Testis (tissue), 3 donors: ENCODE results near the gene LRRTM4. TPM values are rescaled to one million over a fixed set of nuclear protein-coding genes. Genes with fewer than 3 reads are reported as not detected.

Experiments used
- DNase-seq: peaks from one replicate; pipeline ENCODE4 v3.0.0-alpha.2; 2019
- H3K27ac ChIP-seq, 2 donors: fragments of 200-600 bp; sonication (generic); one replicate each; pipeline ENCODE4 v1.5.1; 2019
- H3K27me3 ChIP-seq: fragments of 200-600 bp; sonication (generic); one replicate; pipeline ENCODE4 v1.5.1; 2019
- H3K36me3 ChIP-seq: fragments of 200-600 bp; sonication (generic); one replicate; pipeline ENCODE4 v1.5.1; 2017; ENCODE audit warnings: low read depth; ENCODE audit errors: missing control alignments
- H3K4me1 ChIP-seq: fragments of 200-600 bp; sonication (generic); one replicate; pipeline ENCODE4 v1.5.1; 2019
- H3K4me3 ChIP-seq, 2 donors: fragments of 200-600 bp; sonication (generic); one replicate each; pipeline ENCODE4 v1.5.1; 2017 to 2019
- H3K9me3 ChIP-seq: fragments of 200-600 bp; sonication (generic); one replicate; pipeline ENCODE4 v1.5.1; 2017
- POLR2A ChIP-seq: fragments of 450-650 bp; IDR thresholded peaks from one replicate; pipeline ENCODE4 v1.6.1; 2017; ENCODE audit warnings: antibody characterized with exemption, mild to moderate bottlenecking, moderate library complexity
- WGBS, 2 donors: methylation state at CpG; one replicate each; pipeline ENCODE4 v1.1.5; 2018; 5-methylcytosine and 5-hydroxymethylcytosine counted together
- intact Hi-C: fragments of 100-400 bp; cut with DNase I; formaldehyde crosslinking; loops from one replicate; pipeline ENCODE4 v1.15.1; 2023; ENCODE audit warnings: low total_unique reads
- polyA plus RNA-seq: library from polyadenylated mRNA; stranded (reverse); fragments of 350-450 nt; fragmentation: Illumina TruSeq; extraction: RNeasy Lipid Tissue Mini Kit (QIAGEN cat#74804); gene quantifications from one replicate; pipeline ENCODE4 v1.2.3, GENCODE V29; 2014; ENCODE audit warnings: low read depth, low replicate concordance; ENCODE audit not compliant: insufficient read depth
- total RNA-seq, 2 donors: library from RNA; depleted of rRNA; stranded (reverse); fragments of >200 nt; gene quantifications; one replicate each; pipeline ENCODE4 v1.2.3, GENCODE V29; 2016
- TF ChIP-seq, protein P1 (sequence below), 3 experiments: fragments of 450-650 bp in 2 of 3; fragments of 200-600 bp in 1 of 3; sonication (generic) in 1 of 3; IDR thresholded peaks; one replicate each; pipeline ENCODE4 v1.5.1; 2016 to 2019; ENCODE audit warnings: antibody characterized with exemption in 3 of 3, mild to moderate bottlenecking in 2 of 3, moderate library complexity in 1 of 3

Gene LRRTM4
- total and polyA plus RNA-seq, 3 donors from 2014 or later = 0.08 to 0.19 (median 0.13) TPM

- Histone ChIP-seq H3K36me3 (no peaks in the 10 kb centered on the region), H3K4me3 (no peak overlapping the region), H3K9me3 (no peaks in the 10 kb centered on the region), H3K27ac (no peak overlapping the region), H3K4me1 (no peaks in the 10 kb centered on the region), H3K27me3 (no peaks in the 10 kb centered on the region)
- DNase-seq = no peak
- intact Hi-C loops = no loop called here
- WGBS, 2 donors = 60 to 84% methylated on average over 5 to 8 of the region's 8 CpGs
- TF ChIP-seq, protein P1, sequence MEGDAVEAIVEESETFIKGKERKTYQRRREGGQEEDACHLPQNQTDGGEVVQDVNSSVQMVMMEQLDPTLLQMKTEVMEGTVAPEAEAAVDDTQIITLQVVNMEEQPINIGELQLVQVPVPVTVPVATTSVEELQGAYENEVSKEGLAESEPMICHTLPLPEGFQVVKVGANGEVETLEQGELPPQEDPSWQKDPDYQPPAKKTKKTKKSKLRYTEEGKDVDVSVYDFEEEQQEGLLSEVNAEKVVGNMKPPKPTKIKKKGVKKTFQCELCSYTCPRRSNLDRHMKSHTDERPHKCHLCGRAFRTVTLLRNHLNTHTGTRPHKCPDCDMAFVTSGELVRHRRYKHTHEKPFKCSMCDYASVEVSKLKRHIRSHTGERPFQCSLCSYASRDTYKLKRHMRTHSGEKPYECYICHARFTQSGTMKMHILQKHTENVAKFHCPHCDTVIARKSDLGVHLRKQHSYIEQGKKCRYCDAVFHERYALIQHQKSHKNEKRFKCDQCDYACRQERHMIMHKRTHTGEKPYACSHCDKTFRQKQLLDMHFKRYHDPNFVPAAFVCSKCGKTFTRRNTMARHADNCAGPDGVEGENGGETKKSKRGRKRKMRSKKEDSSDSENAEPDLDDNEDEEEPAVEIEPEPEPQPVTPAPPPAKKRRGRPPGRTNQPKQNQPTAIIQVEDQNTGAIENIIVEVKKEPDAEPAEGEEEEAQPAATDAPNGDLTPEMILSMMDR (IDR thresholded peaks at IDR 0.05) = no peak
- TF ChIP-seq POLR2A = no peak
Observed at GRCh38 chr2:77086478-77086877, 435.7 kb downstream of the LRRTM4 start.

DNA sequence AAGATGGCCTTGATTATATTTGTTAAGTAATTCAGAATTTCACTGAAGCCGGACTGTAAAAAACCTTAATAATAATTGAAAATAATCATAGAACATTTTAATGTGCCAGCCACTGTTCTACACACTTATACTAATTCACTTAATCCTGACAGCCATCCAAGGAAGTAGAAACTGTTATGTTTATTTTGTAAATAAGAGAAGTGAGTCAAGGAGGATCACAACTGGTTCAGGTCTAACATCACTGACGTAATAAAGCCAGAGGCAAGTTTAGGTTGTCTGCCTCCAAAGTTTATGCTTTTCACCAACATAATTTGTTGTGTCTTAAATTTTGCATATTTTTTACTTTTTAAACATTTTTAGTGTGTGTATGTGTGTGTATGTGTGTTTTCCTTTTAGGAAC is 436.1 kb downstream of the LRRTM4 start:
- Histone ChIP-seq H3K36me3 (no peaks in the 10 kb centered on the region), H3K9me3 (no peaks in the 10 kb centered on the region), H3K4me1 (no peaks in the 10 kb centered on the region), H3K27me3 (no peaks in the 10 kb centered on the region), H3K27ac (no peak overlapping the region), H3K4me3 (no peak overlapping the region)
- 86 to 95% methylated on average over 2 of the region's 2 CpGs for WGBS, 2 donors
- TF ChIP-seq POLR2A = no peak
- TF ChIP-seq, protein P1 (IDR thresholded peaks at IDR 0.05) = no peak
- intact Hi-C loops = no loop called here
- no peak for DNase-seq

DNA sequence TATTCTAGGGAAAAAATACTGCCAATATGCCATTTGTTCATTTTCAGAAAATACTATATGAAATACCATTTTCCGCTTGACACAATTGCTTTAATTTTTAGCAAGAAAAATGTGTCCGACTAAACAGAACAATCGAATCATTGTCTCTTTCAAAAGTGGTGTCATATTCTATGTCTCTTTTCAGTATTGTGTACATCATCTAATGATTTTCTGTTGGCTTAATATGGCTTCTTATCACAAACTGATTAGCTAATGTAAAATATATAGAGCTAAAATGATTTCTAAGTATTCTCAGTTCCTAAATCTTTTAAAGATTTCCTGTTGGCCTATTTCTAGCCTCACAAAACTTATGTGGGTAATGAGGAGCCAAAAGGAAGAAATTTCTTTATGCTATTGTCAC is 436.6 kb downstream of the LRRTM4 start:
- 82 to 85% methylated on average over 3 of the region's 3 CpGs for WGBS, 2 donors
- no peak for DNase-seq
- Histone ChIP-seq H3K27ac (no peak overlapping the region), H3K4me3 (no peak overlapping the region), H3K9me3 (no peaks in the 10 kb centered on the region), H3K4me1 (no peaks in the 10 kb centered on the region), H3K27me3 (no peaks in the 10 kb centered on the region), H3K36me3 (no peaks in the 10 kb centered on the region)
- intact Hi-C loops = no loop called here
- TF ChIP-seq POLR2A = no peak
- TF ChIP-seq, protein P1 (IDR thresholded peaks at IDR 0.05) = no peak

- no peaks in the 10 kb centered on the region for H3K9me3 ChIP-seq
- H3K4me1 ChIP-seq = no peaks in the 10 kb centered on the region
- H3K4me3 ChIP-seq = no peak overlapping the region
- H3K36me3 ChIP-seq = no peaks in the 10 kb centered on the region
- H3K27ac ChIP-seq = no peak overlapping the region
- no peaks in the 10 kb centered on the region for H3K27me3 ChIP-seq
- WGBS, 2 donors = 89% methylated on average over 2 of the region's 2 CpGs
- TF ChIP-seq POLR2A = no peak
- TF ChIP-seq, protein P1 (IDR thresholded peaks at IDR 0.05) = no peak
- no peak for DNase-seq
- intact Hi-C loops = no loop called here
Observed at GRCh38 chr2:77081597-77081996, 440.6 kb downstream of the LRRTM4 start.

GRCh38 chr2:77064324-77064723 is 457.9 kb downstream of the LRRTM4 start:
- intact Hi-C loops = no loop called here
- WGBS, 2 donors = 72 to 81% methylated on average over 1 of the region's 1 CpG
- TF ChIP-seq, protein P1 (IDR thresholded peaks at IDR 0.05) = no peak
- TF ChIP-seq POLR2A = no peak

More at GRCh38 chr2:77064324-77064723, 457.9 kb downstream of the LRRTM4 start:
- H3K36me3 ChIP-seq = no peaks in the 10 kb centered on the region
- no peak overlapping the region for H3K4me3 ChIP-seq
- no peak for DNase-seq
- H3K27me3 ChIP-seq = no peaks in the 10 kb centered on the region
- H3K9me3 ChIP-seq = no peaks in the 10 kb centered on the region
- H3K27ac ChIP-seq = no peak overlapping the region
- no peaks in the 10 kb centered on the region for H3K4me1 ChIP-seq
